ENCODE measurements around the gene CCDC78. TPM values are rescaled to one million over a fixed set of nuclear protein-coding genes. Genes with fewer than 3 reads are reported as not detected.

Gene CCDC78
- total and polyA plus RNA-seq, 2 of the 4 experiments (the other 2 are of a cell fraction) = 0.54 to 4.6 TPM

DNA sequence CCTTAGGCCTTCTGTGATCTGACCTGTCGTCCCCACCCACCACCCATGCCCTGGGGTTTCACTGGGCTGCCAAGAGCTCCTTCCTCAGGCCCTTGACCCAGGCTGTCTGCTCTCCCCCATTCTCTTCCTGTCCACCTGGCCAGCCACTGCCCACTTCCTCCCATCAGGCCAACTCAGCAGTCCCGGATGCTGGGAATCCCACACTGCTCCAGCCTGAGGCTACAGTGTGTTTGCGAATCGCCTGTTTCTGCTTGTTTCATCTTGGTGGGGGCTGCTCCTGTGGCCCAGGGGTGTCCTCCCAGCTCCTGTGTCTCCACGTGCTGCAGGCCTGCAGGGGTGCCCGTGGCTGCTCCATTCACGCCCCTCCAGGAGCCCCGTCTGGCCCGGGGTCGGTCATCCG lies 12.2 kb downstream of the CCDC78 start:
- DNase-seq (no peak), ATAC-seq (ENCODE audit: low read depth) (no peak)
- Histone ChIP-seq H3K23ac (ENCODE audit: low read depth, low read length) (no peak overlapping the region), H4K8ac (ENCODE audit: low read depth in 2 of 2, low read length in 2 of 2) (no peak overlapping the region), H3K14ac (replicated peaks; ENCODE audit: low read depth, low read length) (no peak overlapping the region), H2BK20ac (ENCODE audit: low read depth, low read length) (0 out of 2 replicates have a peak overlapping the region, but pooled peaks have one; percentile 10), H3K4me3 (ENCODE audit: insufficient read depth, low read depth, low read length) (no peak overlapping the region), H4K5ac (ENCODE audit: low read depth, low read length) (no peak overlapping the region), H3K9me3 (ENCODE audit: control insufficient read depth, insufficient read depth, low read length) (no peaks in the 10 kb centered on the region), H3K36me3 (ENCODE audit: control insufficient read depth, insufficient read depth, low read length) (no peaks in the 10 kb centered on the region), H3K27me3 (ENCODE audit: control insufficient read depth, insufficient read depth, low read length) (no peaks in the 10 kb centered on the region), H2BK5ac (ENCODE audit: low read depth, low read length, poor library complexity, severe bottlenecking) (no peak overlapping the region), H3K4me1 (ENCODE audit: control insufficient read depth, insufficient read depth, low read length) (peaks cover 14% of the 10 kb centered on the region; the same call in 1 of the 2 replicates), H3K9ac (ENCODE audit: low read depth, low read length) (no peak overlapping the region), H3K56ac (ENCODE audit: extremely low read depth, insufficient read depth, low read length) (no peak overlapping the region), H2AK9ac (replicated peaks; ENCODE audit: low read depth, low read length, poor library complexity) (peak overlapping the region; percentile 85), H2AK5ac (ENCODE audit: low read depth, low read length) (peak overlapping the region; percentile 42; the same call in 1 of the 2 replicates), H3K79me1 (ENCODE audit: low read depth in 1 of 2, low read length in 2 of 2) (peaks cover 5 to 16% of the 10 kb centered on the region in 2 experiments), H4K20me1 (ENCODE audit: insufficient read depth, low read length) (peaks cover 11% of the 10 kb centered on the region), H3K9me1 (ENCODE audit: insufficient read depth, low read length) (no peaks in the 10 kb centered on the region), H4K91ac (ENCODE audit: insufficient read depth, low read depth, low read length) (no peak overlapping the region), H3K27ac (ENCODE audit: insufficient read depth, low read length) (no peak overlapping the region), H2BK120ac (ENCODE audit: low read depth, low read length) (no peak overlapping the region), H2AFZ (replicated peaks; ENCODE audit: low read length, poor library complexity) (peak overlapping the region; percentile 10), H3K18ac (ENCODE audit: low read depth, low read length) (no peak overlapping the region), H2BK15ac (ENCODE audit: low read depth, low read length) (no peak overlapping the region), H3K4ac (ENCODE audit: low read depth, low read length) (no peak overlapping the region), H3K4me2 (ENCODE audit: low read depth, low read length) (no peak overlapping the region)
- POLR2A ChIA-PET (ENCODE audit: unreplicated experiment) = no interaction called here
- 84% methylated on average over 11 of the region's 11 CpGs; no CpG with 5 or more reads in 1 of the 2 experiments for WGBS, 2 experiments (ENCODE audit: extremely low coverage in 2 of 2, insufficient read length in 1 of 2)
- TF ChIP-seq FOS (IDR thresholded peaks at IDR 0.05; ENCODE audit: low read depth, low read length) = no peak
- no peak for TF ChIP-seq SMC3 (IDR thresholded peaks at IDR 0.05; ENCODE audit: low read depth, low read length)
- CTCF ChIA-PET = no interaction called here
- in situ Hi-C loops (cut with MboI; ENCODE audit: low sequenced_read_pairs) = loop anchor here (5.0 to 25.0 kb wide), 2 partner anchors 73 to 348 kb away; partner anchors contain the start of genes CHTF18, RPUSD1 and SSTR5
- BruUV-seq (replicated peaks) = no TSS peak
- dilution Hi-C loops (cut with HindIII; ENCODE audit: low sequenced_read_pairs, unreplicated experiment) = no loop called here
- intact Hi-C loops (cut with micrococcal nuclease) = loop anchor here (5.0 kb wide), 1 partner anchor 268 kb away; the partner anchor contains the start of gene SOX8

Data from IMR-90 (cell line).